Measurements from ENCODE around the gene C4A. TPM values are rescaled to one million over a fixed set of nuclear protein-coding genes. Genes with fewer than 3 reads are reported as not detected.

Gene C4A
- total and polyA plus RNA-seq, 12 donors, result 30.1 to 367 (median 57.4) TPM

DNA sequence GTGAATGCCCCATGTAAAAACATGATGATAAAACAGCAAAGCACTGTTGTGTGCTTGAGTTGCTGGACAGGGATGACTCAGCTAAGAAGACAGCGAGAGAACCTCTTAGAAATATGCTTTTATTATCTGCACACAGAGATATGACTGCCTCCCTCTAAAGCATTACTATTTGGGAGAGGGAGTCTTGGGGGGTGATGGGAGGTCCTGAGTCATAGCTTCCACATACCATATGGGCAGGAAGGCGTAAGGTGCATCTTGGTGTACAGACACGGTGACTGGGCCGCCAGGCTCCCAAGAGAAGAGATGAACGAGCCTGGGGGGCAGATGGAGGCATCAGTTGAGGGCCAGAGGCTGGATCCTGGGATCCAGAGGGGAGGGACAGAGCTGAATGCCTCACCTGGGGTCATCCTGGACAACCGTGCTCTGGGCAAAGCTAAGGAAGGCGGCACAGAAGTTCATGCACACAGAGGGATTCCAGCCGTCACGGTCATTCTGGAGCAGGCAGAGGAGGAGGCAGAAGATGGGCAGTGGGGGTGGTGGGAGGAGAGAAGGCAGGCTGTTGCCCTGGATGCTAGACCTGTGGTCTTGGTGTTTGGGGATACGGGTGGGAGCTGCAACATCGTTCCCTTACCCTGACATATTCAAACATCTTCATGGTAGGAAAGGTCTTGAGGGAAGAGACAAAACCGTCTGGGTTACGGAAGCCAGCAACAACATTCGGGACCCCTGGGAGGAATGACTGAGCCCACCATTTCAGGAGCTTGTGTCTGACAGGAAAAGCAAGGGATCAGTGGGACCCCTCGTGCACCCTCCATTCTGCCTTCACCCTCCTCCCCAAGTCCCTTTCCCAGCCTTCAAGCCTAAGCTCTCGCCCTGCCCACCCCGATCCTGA lies 11.9 kb upstream of the C4A start:
- Histone ChIP-seq H3K36me3 (peaks cover 0 to 70% (median 28%) of the 10 kb centered on the region in 9 donors), H3K27ac (no peak overlapping the region), H3K9me3 (no peaks in the 10 kb centered on the region), H3K4me3 (peak overlapping the region in 1 of 10 donors; percentile 73), H3K4me1 (peaks cover 6 to 31% (median 24%) of the 10 kb centered on the region in 9 donors), H3K27me3 (no peaks in the 10 kb centered on the region)
- 75% methylated on average over 17 of the region's 17 CpGs for WGBS, 2 donors
- TF ChIP-seq, protein P1, sequence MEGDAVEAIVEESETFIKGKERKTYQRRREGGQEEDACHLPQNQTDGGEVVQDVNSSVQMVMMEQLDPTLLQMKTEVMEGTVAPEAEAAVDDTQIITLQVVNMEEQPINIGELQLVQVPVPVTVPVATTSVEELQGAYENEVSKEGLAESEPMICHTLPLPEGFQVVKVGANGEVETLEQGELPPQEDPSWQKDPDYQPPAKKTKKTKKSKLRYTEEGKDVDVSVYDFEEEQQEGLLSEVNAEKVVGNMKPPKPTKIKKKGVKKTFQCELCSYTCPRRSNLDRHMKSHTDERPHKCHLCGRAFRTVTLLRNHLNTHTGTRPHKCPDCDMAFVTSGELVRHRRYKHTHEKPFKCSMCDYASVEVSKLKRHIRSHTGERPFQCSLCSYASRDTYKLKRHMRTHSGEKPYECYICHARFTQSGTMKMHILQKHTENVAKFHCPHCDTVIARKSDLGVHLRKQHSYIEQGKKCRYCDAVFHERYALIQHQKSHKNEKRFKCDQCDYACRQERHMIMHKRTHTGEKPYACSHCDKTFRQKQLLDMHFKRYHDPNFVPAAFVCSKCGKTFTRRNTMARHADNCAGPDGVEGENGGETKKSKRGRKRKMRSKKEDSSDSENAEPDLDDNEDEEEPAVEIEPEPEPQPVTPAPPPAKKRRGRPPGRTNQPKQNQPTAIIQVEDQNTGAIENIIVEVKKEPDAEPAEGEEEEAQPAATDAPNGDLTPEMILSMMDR (IDR thresholded peaks at IDR 0.05), result no peak
- no peak for ATAC-seq
- intact Hi-C loops (cut with DNase I), result no loop called here
- DNase-seq, result no peak

DNA sequence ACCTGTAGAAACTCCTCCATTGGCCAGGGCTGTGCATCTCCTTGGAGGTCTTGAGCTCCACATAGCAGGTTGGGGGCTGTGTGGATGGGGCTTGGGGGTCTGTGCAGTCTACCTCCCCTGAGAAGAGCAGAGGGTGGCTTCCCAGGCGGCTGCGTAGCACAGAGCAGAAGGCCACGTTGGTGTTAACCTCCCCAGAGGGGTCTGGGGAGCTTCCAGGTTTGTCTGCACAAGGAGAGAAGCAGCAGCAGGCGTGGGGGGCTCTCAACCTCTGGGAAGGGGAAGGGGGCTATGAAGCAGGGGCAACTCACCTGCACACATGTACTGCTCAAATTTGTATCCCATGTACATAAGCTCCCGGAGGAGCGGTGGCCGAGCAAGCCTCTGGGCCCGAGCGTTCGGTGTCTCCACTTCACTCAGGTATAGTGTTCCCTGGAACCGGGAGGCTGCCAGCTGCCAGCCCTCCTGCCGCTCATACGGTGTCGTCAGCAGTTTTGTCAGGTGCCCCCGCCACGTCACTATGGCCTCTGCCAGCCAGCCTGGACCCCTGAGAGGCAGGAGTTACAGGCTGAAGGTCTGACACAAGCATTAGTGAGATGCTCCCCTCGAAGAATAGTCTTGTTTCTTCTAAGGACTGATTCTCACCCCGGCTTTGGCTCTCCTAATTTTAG lies 11.1 kb upstream of the C4A start:
- 75 to 76% methylated on average over 18 of the region's 18 CpGs for WGBS, 2 donors
- H3K4me1 ChIP-seq, result peaks cover 6 to 31% (median 24%) of the 10 kb centered on the region in 9 donors
- H3K9me3 ChIP-seq, result no peaks in the 10 kb centered on the region
- no peaks in the 10 kb centered on the region for H3K27me3 ChIP-seq
- H3K4me3 ChIP-seq, result peak overlapping the region in 8 of 10 donors; percentile 59 to 96 (median 74)
- intact Hi-C loops (cut with DNase I), result no loop called here
- ATAC-seq, result no peak
- DNase-seq, result no peak
- H3K27ac ChIP-seq, result peak overlapping the region in 9 of 10 donors; percentile 87 to 96 (median 95)
- peaks cover 0 to 69% (median 25%) of the 10 kb centered on the region in 9 donors for H3K36me3 ChIP-seq
- TF ChIP-seq, protein P1 (IDR thresholded peaks at IDR 0.05), result no peak

DNA sequence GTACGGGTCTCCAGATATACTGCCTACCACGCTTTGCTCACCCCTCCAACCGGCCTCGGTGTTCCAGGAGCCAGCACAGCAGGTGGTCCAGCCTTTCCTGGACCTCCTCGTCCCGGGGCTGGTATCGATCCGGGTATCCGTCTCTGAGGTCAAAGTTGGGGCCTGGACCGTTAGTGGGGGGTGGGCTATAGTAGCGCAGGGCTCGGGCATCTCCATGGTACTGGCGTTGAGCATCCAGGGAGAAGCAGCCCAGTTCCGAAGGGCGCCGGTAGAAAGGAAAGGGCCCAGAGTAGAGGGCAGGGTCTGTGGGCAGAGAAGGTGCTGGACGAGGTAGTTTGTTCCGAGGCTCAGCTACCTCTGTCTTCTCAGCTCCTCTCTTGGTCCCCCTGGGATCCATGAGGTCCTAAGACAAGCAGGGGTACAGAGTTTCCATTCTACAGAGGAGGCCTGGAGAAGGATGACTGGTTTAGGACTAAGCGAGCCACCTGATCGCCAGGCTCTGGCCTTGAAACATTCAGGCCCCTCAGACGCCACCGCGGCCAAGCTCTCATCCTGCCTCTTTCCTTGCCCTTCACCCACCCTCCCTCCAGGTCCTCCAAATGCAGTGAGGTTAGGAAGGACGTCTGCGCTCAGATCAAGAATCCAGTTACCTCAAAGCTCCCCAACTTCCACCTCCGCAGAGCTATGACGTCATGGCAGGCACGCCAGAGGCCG lies 10.4 kb upstream of the C4A start:
- TF ChIP-seq, protein P1 (IDR thresholded peaks at IDR 0.05), result no peak
- Histone ChIP-seq H3K27me3 (no peaks in the 10 kb centered on the region), H3K4me1 (peaks cover 6 to 31% (median 24%) of the 10 kb centered on the region in 9 donors), H3K27ac (peak overlapping the region; percentile 87 to 96 (median 94)), H3K36me3 (peaks cover 0 to 62% (median 25%) of the 10 kb centered on the region in 9 donors), H3K9me3 (no peaks in the 10 kb centered on the region), H3K4me3 (peak overlapping the region; percentile 59 to 96 (median 74))
- DNase-seq, result no peak
- intact Hi-C loops (cut with DNase I), result no loop called here
- WGBS, 2 donors, result 21 to 27% methylated on average over 29 of the region's 29 CpGs
- ATAC-seq, result peak in 2 of 8 donors; percentile 3 to 13
